Measurements from ENCODE around the gene CYP26C1. TPM values are rescaled to one million over a fixed set of nuclear protein-coding genes. Genes with fewer than 3 reads are reported as not detected.

CYP26C1 gene
- total and polyA plus RNA-seq, 2 of the 13 experiments (the other 11 are each of a cell fraction or from before 2014, with no cell fraction given) = 0.02 TPM; not detected in 1

DNA sequence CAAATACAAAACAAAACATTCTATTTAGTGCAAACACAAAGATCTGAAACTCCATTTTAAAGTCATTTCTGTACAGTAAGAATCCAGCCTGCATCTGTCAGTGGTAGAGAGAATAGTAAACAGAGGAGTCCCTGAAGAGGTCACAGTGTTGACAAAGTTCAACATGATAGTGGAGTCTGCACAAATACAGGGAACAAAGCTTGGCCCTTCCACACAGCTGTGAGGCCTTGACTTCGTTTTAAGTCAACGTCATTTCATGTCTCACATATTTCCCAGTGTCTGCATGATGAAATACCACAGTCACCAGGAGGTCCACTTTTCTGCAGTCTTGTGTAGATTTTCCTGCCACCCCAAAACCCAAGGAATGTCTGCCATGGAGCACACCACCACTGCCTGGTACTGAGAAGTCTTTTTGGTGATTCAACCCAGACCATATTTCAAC, 46.1 kb downstream of the CYP26C1 start (continued):
- TF ChIP-seq HOXA3 (CRISPR knock-in tag; IDR thresholded peaks at IDR 0.05) = peak; percentile 97
- TF ChIP-seq ZBTB4 (CRISPR knock-in tag; IDR thresholded peaks at IDR 0.05; ENCODE audit: borderline replicate concordance) = no peak
- TF ChIP-seq ZNF710 (CRISPR knock-in tag; IDR thresholded peaks at IDR 0.05; ENCODE audit: borderline replicate concordance) = peak; percentile 77; the same call in 1 of the 2 replicates
- no peak for TF ChIP-seq ZNF484 (CRISPR knock-in tag; IDR thresholded peaks at IDR 0.05; ENCODE audit: borderline replicate concordance, low read depth)
- peak; percentile 51; the same call in 1 of the 2 replicates for TF ChIP-seq SIX1 (CRISPR knock-in tag; IDR thresholded peaks at IDR 0.05; ENCODE audit: borderline replicate concordance)
- no peak for TF ChIP-seq CSRNP1 (CRISPR knock-in tag; IDR thresholded peaks at IDR 0.05)
- no peak for TF ChIP-seq SMYD3 (CRISPR knock-in tag; IDR thresholded peaks at IDR 0.05)
- no peak for TF ChIP-seq ZNF121 (CRISPR knock-in tag; IDR thresholded peaks at IDR 0.05)
- TF ChIP-seq TRIM24 (CRISPR knock-in tag; IDR thresholded peaks at IDR 0.05) = no peak
- no peak for TF ChIP-seq NCOA5 (CRISPR knock-in tag; IDR thresholded peaks at IDR 0.05)
- TF ChIP-seq, protein P1, sequence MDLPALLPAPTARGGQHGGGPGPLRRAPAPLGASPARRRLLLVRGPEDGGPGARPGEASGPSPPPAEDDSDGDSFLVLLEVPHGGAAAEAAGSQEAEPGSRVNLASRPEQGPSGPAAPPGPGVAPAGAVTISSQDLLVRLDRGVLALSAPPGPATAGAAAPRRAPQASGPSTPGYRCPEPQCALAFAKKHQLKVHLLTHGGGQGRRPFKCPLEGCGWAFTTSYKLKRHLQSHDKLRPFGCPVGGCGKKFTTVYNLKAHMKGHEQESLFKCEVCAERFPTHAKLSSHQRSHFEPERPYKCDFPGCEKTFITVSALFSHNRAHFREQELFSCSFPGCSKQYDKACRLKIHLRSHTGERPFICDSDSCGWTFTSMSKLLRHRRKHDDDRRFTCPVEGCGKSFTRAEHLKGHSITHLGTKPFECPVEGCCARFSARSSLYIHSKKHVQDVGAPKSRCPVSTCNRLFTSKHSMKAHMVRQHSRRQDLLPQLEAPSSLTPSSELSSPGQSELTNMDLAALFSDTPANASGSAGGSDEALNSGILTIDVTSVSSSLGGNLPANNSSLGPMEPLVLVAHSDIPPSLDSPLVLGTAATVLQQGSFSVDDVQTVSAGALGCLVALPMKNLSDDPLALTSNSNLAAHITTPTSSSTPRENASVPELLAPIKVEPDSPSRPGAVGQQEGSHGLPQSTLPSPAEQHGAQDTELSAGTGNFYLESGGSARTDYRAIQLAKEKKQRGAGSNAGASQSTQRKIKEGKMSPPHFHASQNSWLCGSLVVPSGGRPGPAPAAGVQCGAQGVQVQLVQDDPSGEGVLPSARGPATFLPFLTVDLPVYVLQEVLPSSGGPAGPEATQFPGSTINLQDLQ (CRISPR knock-in tag; IDR thresholded peaks at IDR 0.05) = no peak
- no peak for TF ChIP-seq ZNF296 (CRISPR knock-in tag; conservative IDR thresholded peaks at IDR 0.05)
- TF ChIP-seq WIZ (CRISPR knock-in tag; IDR thresholded peaks at IDR 0.05) = no peak
- TF ChIP-seq GRHL1 (CRISPR knock-in tag; conservative IDR thresholded peaks at IDR 0.05) = no peak
- no peak for TF ChIP-seq ZNF768 (CRISPR knock-in tag; IDR thresholded peaks at IDR 0.05)
- TF ChIP-seq YEATS4 (CRISPR knock-in tag; IDR thresholded peaks at IDR 0.05; ENCODE audit: borderline replicate concordance) = peak; percentile 71
